ACC112 (cell line): ENCODE data around the gene LRRN4.

ENCODE experiments used
- H2AFZ ChIP-seq: fragments of 200-600 bp; sonication (generic); one replicate; pipeline ENCODE4 v1.6.0; 2017; ENCODE audit warnings: antibody characterized with exemption, low read length; ENCODE audit not compliant: unreplicated experiment
- H3K27ac ChIP-seq: fragments of 200-600 bp; sonication (generic); 2 replicates; pipeline ENCODE4 v1.5.1; 2014; ENCODE audit warnings: low read depth, mild to moderate bottlenecking, antibody characterized with exemption, low read length, moderate library complexity
- H3K27me3 ChIP-seq: fragments of 200-600 bp; sonication (generic); 2 replicates; pipeline ENCODE4 v1.6.1; 2014; ENCODE audit warnings: mild to moderate bottlenecking, antibody characterized with exemption, low read length, moderate library complexity, mixed read lengths; ENCODE audit not compliant: insufficient read depth
- H3K36me3 ChIP-seq: fragments of 200-600 bp; sonication (generic); 2 replicates; pipeline ENCODE4 v1.6.1; 2016; ENCODE audit warnings: mild to moderate bottlenecking, antibody characterized with exemption, low read length, moderate library complexity, mixed read lengths; ENCODE audit not compliant: insufficient read depth
- H3K4me1 ChIP-seq: fragments of 200-600 bp; sonication (generic); one replicate; pipeline ENCODE4 v1.6.1; 2016; ENCODE audit warnings: low read length, mixed read lengths; ENCODE audit not compliant: insufficient read depth, unreplicated experiment, control insufficient read depth
- H3K4me3 ChIP-seq: fragments of 200-600 bp; sonication (generic); 2 replicates; pipeline ENCODE4 v1.5.1; 2014; ENCODE audit warnings: mild to moderate bottlenecking, low read depth, low read length
- H3K79me2 ChIP-seq: fragments of 200-600 bp; sonication (generic); one replicate; pipeline ENCODE4 v1.6.0; 2016; ENCODE audit warnings: low read length; ENCODE audit not compliant: control insufficient read depth, unreplicated experiment, insufficient read depth

Gene LRRN4

DNA sequence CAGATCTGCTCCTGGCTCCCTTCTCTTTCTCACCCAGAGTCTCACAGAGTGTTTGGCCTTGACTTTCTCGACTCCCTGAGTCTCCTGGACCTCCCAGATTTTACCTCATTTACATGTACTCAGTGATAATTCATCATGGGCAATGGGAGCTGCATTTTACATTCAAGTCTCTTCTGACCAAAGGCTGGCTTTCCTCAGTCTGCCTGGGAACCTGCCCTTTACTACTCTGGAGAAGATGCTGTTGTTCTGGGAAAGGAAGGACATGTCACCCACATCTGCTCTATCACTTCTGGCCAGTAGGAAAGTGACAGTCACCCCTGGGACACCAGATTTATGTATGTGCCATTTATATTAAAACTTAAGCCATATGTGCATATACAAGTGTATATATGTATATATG, 7.4 kb downstream of the LRRN4 start:
- Histone ChIP-seq H3K27me3 (peaks cover 16% of the 10 kb centered on the region), H2AFZ (no peak overlapping the region), H3K36me3 (0 out of 2 replicates have a peak, but pooled peaks cover 3% of the 10 kb centered on the region), H3K79me2 (no peaks in the 10 kb centered on the region), H3K4me3 (no peak overlapping the region), H3K4me1 (no peaks in the 10 kb centered on the region), H3K27ac (no peak overlapping the region)

DNA sequence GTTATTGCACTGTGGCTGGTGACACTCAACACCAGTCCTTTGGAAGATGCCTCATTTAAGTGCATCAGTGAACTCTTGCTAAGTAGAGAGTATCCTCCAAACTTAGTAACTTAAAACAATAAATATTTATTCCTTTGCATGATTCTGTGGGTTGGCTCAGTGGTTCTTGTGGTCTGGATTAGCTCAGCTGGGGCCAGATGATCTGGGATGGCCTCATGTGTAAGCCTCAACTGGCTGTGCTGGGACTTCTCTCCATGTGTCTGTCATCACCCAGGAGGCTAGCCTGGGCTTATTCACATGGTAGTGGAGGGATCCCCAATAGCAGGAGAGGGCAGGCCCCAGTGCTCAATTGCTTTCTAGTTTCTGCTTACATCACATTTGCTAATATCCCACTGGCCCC, 8.3 kb downstream of the LRRN4 start:
- H3K79me2 ChIP-seq: no peaks in the 10 kb centered on the region
- H3K4me1 ChIP-seq: no peaks in the 10 kb centered on the region
- H3K4me3 ChIP-seq: no peak overlapping the region
- no peak overlapping the region for H3K27ac ChIP-seq
- no peak overlapping the region for H2AFZ ChIP-seq
- H3K36me3 ChIP-seq: 0 out of 2 replicates have a peak, but pooled peaks cover 3% of the 10 kb centered on the region
- H3K27me3 ChIP-seq: peaks cover 7% of the 10 kb centered on the region

DNA sequence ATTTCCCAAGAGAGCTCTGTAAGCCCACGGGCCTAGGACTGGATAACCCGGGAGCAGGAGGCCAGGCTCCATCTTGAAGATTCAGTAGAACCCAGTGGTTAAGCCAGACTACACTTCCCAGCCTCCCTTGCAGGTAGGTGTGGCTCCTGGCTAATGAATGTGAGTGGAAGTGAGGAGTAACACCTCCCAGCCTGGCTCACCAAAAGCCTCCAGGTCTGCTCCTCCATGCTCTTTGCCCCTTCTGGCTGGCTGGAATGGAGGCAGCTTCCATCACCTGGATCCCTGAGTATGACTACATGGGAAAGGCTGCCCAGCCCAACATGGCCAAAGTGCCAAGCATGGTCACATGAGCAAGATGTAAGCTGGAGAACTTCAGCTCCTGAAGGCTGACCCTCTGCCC, 9.7 kb downstream of the LRRN4 start:
- Histone ChIP-seq H3K27ac (no peak overlapping the region), H3K79me2 (no peaks in the 10 kb centered on the region), H3K4me3 (no peak overlapping the region), H3K4me1 (no peaks in the 10 kb centered on the region), H3K36me3 (0 out of 2 replicates have a peak, but pooled peaks cover 8% of the 10 kb centered on the region), H3K27me3 (no peaks in the 10 kb centered on the region), H2AFZ (no peak overlapping the region)

DNA sequence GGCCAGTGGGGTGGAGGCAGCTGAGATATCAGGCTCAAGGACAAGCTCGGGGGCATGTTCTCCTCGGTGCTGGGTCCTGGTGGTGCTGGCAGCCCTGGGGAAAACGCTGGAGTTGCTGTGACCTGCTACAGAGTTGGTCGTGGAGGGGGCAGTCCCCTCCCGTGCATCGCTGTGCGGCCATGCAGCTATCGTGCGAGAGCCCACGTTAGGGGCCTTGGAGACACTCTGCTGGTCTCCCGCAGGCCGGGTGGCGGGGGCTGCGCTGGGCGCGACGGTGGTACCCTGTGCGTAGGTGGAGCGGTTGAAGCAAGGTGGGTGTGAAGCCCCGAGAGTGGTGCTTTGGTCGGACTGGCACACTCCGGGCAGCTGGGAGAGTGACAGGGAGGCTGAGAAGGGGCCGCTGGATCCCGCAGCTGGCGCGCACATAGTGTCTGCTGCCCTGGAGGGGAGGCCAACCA, 12.0 kb downstream of the LRRN4 start:
- Histone ChIP-seq H3K27ac (no peak overlapping the region), H3K27me3 (no peaks in the 10 kb centered on the region), H3K4me3 (no peak overlapping the region), H3K4me1 (no peaks in the 10 kb centered on the region), H3K79me2 (no peaks in the 10 kb centered on the region), H3K36me3 (peaks cover 11% of the 10 kb centered on the region), H2AFZ (no peak overlapping the region)

DNA sequence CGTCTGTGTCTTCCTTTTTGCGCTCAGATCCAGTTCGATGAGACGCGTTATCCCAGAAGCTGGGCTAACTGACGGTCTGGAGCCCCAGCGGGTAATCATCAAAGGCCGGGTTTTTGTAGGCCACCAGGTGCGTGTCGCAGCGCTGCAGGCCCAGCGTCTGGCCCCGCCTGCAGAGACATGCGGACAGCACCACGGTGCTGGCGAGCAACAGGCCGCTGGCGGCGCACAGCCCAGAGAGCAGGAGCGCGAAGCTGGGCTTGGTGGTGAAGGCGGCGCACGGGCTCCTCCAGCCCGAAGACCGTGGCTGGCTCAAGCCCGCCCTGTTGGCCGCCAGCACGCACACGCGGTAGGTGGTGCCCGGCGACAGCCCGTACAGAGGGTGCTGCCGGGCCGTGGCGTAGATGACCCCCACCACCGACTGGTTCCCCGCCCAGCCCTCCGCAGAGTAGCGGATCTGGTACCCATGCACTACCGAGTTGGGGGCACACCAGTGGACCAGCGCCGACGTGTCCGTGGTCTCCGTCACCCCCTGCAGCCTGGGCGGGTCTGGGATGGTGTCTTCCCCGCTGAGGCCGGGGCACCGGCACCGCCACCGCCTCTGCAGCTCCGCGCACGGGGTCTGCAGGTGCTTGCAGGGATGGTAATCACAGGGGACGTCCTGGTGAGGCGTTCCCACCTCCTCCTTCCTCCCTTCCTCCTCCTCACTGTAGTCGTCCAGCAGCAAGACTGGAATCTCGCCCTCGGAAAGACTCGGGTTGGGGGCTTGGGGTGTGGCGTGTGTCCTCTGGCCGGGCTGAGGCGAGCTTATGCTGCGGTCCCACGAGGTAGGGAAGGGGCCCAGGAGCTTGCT, 12.7 kb downstream of the LRRN4 start:
- Histone ChIP-seq H3K4me3 (no peak overlapping the region), H3K4me1 (no peaks in the 10 kb centered on the region), H3K36me3 (peaks cover 17% of the 10 kb centered on the region), H3K27me3 (no peaks in the 10 kb centered on the region), H3K79me2 (no peaks in the 10 kb centered on the region), H2AFZ (no peak overlapping the region), H3K27ac (no peak overlapping the region)

DNA sequence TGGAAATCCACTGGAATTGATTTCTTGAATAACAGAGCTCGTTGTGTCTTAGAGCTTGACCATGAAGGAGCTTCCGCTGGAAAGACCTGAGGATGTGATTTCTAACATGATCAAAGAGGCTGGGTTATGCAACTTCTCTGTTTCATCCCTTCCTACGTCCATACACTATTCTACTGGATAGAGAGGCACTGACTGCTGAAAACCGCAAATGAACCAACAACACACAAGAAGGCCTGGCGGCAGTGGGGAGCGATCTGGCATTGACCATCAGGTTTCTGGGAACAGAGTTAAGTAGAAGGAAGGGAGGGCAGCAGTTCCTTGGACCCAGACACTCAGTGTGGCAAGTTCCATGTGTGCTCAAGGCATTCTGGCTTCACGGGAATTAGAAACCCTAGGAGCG, 13.3 kb downstream of the LRRN4 start:
- Histone ChIP-seq H3K27me3 (no peaks in the 10 kb centered on the region), H3K27ac (no peak overlapping the region), H3K79me2 (no peaks in the 10 kb centered on the region), H2AFZ (no peak overlapping the region), H3K4me3 (no peak overlapping the region), H3K36me3 (peaks cover 19% of the 10 kb centered on the region), H3K4me1 (no peaks in the 10 kb centered on the region)

DNA sequence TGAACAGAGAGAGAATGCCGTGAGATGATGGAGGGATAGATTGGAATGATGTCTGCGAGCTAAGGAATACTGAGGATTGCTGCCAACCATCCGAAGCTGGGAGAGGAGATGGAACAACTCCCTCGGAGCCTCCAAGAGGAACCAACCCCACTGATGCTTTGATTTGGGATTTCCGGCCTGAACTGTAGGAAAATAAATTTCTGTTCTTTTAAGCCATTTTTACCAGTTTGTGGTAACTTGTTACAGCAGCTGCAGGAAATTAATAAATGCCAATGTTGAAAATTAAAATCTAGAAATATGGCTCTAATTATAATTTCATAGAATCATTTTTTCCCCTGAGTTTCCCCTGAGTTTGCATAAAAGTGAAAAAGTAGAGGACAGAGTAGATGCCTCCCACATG, 14.1 kb downstream of the LRRN4 start:
- Histone ChIP-seq H3K4me1 (no peaks in the 10 kb centered on the region), H3K36me3 (peaks cover 19% of the 10 kb centered on the region), H3K27me3 (no peaks in the 10 kb centered on the region), H3K4me3 (no peak overlapping the region), H3K27ac (no peak overlapping the region), H3K79me2 (no peaks in the 10 kb centered on the region), H2AFZ (no peak overlapping the region)

DNA sequence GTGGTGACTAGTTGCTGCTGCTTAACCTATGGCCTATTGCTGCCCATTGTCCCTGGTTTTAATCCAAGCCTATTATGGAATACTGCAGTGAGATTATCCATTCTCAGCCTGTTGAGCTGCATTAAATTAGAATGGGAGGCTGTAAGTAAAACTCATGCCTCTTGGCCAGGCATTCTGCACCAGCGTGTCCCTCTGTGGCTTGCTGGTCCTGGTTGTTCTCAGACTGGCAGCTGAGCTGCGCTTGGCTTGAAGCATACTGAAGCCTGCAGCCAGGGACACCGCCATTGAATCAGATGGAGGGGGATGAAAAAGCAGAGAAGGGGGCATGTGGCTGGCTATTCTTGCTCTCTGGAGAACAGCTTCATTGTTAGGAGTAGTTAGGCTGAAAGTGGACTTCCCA, 15.6 kb downstream of the LRRN4 start:
- Histone ChIP-seq H3K27ac (no peak overlapping the region), H3K79me2 (no peaks in the 10 kb centered on the region), H2AFZ (no peak overlapping the region), H3K27me3 (no peaks in the 10 kb centered on the region), H3K4me3 (no peak overlapping the region), H3K4me1 (no peaks in the 10 kb centered on the region), H3K36me3 (peaks cover 19% of the 10 kb centered on the region)

DNA sequence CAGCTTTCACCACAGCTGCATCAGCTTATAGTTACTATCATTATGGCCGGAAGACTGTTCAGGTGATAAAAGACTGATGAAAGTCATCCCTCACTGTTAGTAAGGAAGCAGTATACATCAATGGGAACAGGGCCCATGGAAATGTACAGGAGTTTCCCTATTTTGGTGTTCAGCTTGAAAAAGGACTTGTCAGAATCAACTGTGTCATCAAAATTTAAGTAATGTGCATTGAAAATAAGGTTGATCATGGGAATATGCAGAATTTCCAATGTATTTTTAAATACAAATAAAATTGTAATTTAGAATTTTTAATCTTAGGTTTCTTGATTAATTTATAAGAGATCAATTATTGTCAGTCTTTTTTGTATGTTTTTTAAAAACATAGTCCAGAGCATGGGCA, 16.8 kb downstream of the LRRN4 start:
- Histone ChIP-seq H3K79me2 (peaks cover 4% of the 10 kb centered on the region), H3K36me3 (peaks cover 22% of the 10 kb centered on the region), H2AFZ (no peak overlapping the region), H3K27ac (no peak overlapping the region), H3K4me1 (no peaks in the 10 kb centered on the region), H3K4me3 (no peak overlapping the region), H3K27me3 (no peaks in the 10 kb centered on the region)

DNA sequence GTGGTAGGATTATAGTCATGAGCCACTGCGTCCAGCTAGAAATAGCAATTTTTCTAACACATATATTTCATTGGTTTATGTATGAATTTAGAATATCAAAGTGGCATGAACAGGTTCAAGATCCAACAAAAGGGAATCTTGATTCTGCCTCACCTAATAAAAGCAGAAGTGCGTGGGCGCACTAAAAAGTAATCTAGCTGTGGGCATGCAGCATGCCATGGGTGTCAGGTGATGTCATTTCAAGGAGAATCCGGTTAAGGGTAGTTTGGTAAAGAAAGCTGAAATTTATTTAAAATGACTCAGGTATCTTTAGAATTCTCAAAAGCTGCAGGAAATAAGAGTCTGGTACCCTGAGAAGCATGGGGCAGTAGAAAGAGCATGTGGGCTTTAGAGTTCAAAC, 17.6 kb downstream of the LRRN4 start:
- H3K4me1 ChIP-seq: no peaks in the 10 kb centered on the region
- H2AFZ ChIP-seq: no peak overlapping the region
- H3K27ac ChIP-seq: no peak overlapping the region
- H3K4me3 ChIP-seq: no peak overlapping the region
- H3K79me2 ChIP-seq: peaks cover 4% of the 10 kb centered on the region
- H3K36me3 ChIP-seq: peaks cover 25% of the 10 kb centered on the region
- H3K27me3 ChIP-seq: no peaks in the 10 kb centered on the region
